Measurements from ENCODE around the gene GLB1L2.

Gene GLB1L2

GRCh38 chr11:134338068-134338467, 6.3 kb downstream of the GLB1L2 start:
- no peak overlapping the region for H3K4me3 ChIP-seq (replicated peaks; ENCODE audit: insufficient read depth, low read length)
- TF ChIP-seq GABPA (IDR thresholded peaks at IDR 0.05; ENCODE audit: low read depth) (no peak), CTCF (IDR thresholded peaks at IDR 0.05; ENCODE audit: insufficient read depth, low read length) (no peak), SPI1 (IDR thresholded peaks at IDR 0.05; ENCODE audit: borderline replicate concordance, low read depth) (no peak), POLR2AphosphoS5 (IDR thresholded peaks at IDR 0.05; ENCODE audit: low read depth) (no peak), REST (IDR thresholded peaks at IDR 0.05; ENCODE audit: insufficient replicate concordance, low read depth) (no peak)
- H3K27ac ChIP-seq (replicated peaks) = no peak overlapping the region
- DNase-seq (ENCODE audit: low read depth in 1 of 2, low spot score in 1 of 2) = no peak
- peaks cover 8% of the 10 kb centered on the region for H3K27me3 ChIP-seq (ENCODE audit: insufficient read depth, poor library complexity, severe bottlenecking)

GRCh38 chr11:134338654-134339053, 6.9 kb downstream of the GLB1L2 start:
- H3K4me3 ChIP-seq (replicated peaks; ENCODE audit: insufficient read depth, low read length) = no peak overlapping the region
- H3K27me3 ChIP-seq (ENCODE audit: insufficient read depth, poor library complexity, severe bottlenecking) = peaks cover 5% of the 10 kb centered on the region
- no peak for DNase-seq (ENCODE audit: low read depth in 1 of 2, low spot score in 1 of 2)
- H3K27ac ChIP-seq (replicated peaks) = no peak overlapping the region
- TF ChIP-seq CTCF (IDR thresholded peaks at IDR 0.05; ENCODE audit: insufficient read depth, low read length) = no peak
- TF ChIP-seq SPI1 (IDR thresholded peaks at IDR 0.05; ENCODE audit: borderline replicate concordance, low read depth) = no peak
- TF ChIP-seq POLR2AphosphoS5 (IDR thresholded peaks at IDR 0.05; ENCODE audit: low read depth) = no peak
- no peak for TF ChIP-seq GABPA (IDR thresholded peaks at IDR 0.05; ENCODE audit: low read depth)
- TF ChIP-seq REST (IDR thresholded peaks at IDR 0.05; ENCODE audit: insufficient replicate concordance, low read depth) = no peak

- TF ChIP-seq POLR2AphosphoS5 (IDR thresholded peaks at IDR 0.05; ENCODE audit: low read depth) (no peak), SPI1 (IDR thresholded peaks at IDR 0.05; ENCODE audit: borderline replicate concordance, low read depth) (no peak), REST (IDR thresholded peaks at IDR 0.05; ENCODE audit: insufficient replicate concordance, low read depth) (no peak), CTCF (IDR thresholded peaks at IDR 0.05; ENCODE audit: insufficient read depth, low read length) (no peak), GABPA (IDR thresholded peaks at IDR 0.05; ENCODE audit: low read depth) (no peak)
- peaks cover 5% of the 10 kb centered on the region for H3K27me3 ChIP-seq (ENCODE audit: insufficient read depth, poor library complexity, severe bottlenecking)
- no peak for DNase-seq (ENCODE audit: low read depth in 1 of 2, low spot score in 1 of 2)
- H3K27ac ChIP-seq (replicated peaks) = no peak overlapping the region
- no peak overlapping the region for H3K4me3 ChIP-seq (replicated peaks; ENCODE audit: insufficient read depth, low read length)
Measured at GRCh38 chr11:134339756-134340155, 8.0 kb downstream of the GLB1L2 start.
